Erythroblast (primary cell): ENCODE measurements around the gene NCAPG2.
"Not testable (repeated sequence)": the region's sequence is repeated elsewhere in the genome, so short reads cannot be mapped to it uniquely, and the experiment has no call there.

Source experiments
- DNase-seq, 2 experiments: peaks; one replicate each; lab custom pipeline; 2025; lab: John Stamatoyannopoulos, UW
- GATA1 ChIP-seq: IDR thresholded peaks from 2 replicates; pipeline ENCODE4 v1.6.1; 2011; ENCODE audit warnings: low read depth, mild to moderate bottlenecking, control low read depth, low read length, moderate library complexity
- POLR2A ChIP-seq: IDR thresholded peaks from 2 replicates; pipeline ENCODE4 v1.6.1; 2011; ENCODE audit warnings: mild to moderate bottlenecking, low read length

NCAPG2 gene

GRCh38 chr7:158706273-158706704 is 1.7 kb upstream of the NCAPG2 start:
- TF ChIP-seq POLR2A (no peak), GATA1 (no peak)
- no peak for DNase-seq

- TF ChIP-seq GATA1: no peak
- no peak for TF ChIP-seq POLR2A
- DNase-seq: no peak
Observed at GRCh38 chr7:158705234-158705850, 738 bp upstream of the NCAPG2 start.

- peak; percentile 42 to 55 for DNase-seq
Observed at GRCh38 chr7:158703679-158704523, 703 bp downstream of the NCAPG2 start.

GRCh38 chr7:158702944-158703343 is 1.7 kb downstream of the NCAPG2 start:
- no peak for TF ChIP-seq GATA1
- TF ChIP-seq POLR2A: no peak
- peak; percentile 64 to 72 for DNase-seq

- DNase-seq: no peak
- TF ChIP-seq GATA1: no peak
- TF ChIP-seq POLR2A: no peak
Observed at GRCh38 chr7:158702196-158702595, 2.4 kb downstream of the NCAPG2 start.

- no peak for DNase-seq
- no peak for TF ChIP-seq POLR2A
Observed at GRCh38 chr7:158700008-158700407, 4.6 kb downstream of the NCAPG2 start.

- DNase-seq: no peak
- TF ChIP-seq POLR2A (no peak), GATA1 (no peak)
Observed at GRCh38 chr7:158699341-158699740, 5.3 kb downstream of the NCAPG2 start.

- TF ChIP-seq POLR2A: no peak
- TF ChIP-seq GATA1: no peak
- no peak for DNase-seq
Observed at GRCh38 chr7:158698657-158699195, 5.9 kb downstream of the NCAPG2 start.

GRCh38 chr7:158697597-158697996 is 7.0 kb downstream of the NCAPG2 start:
- not testable (repeated sequence) for DNase-seq

- peak; percentile 34 to 43 for DNase-seq
- no peak for TF ChIP-seq GATA1
Observed at GRCh38 chr7:158695726-158696452, 8.7 kb downstream of the NCAPG2 start.

- no peak for DNase-seq
- TF ChIP-seq POLR2A (no peak), GATA1 (no peak)
Observed at GRCh38 chr7:158695056-158695455, 9.5 kb downstream of the NCAPG2 start.

GRCh38 chr7:158694650-158695049 is 10.0 kb downstream of the NCAPG2 start:
- TF ChIP-seq GATA1: no peak
- TF ChIP-seq POLR2A: no peak
- DNase-seq: no peak

GRCh38 chr7:158689488-158689887 is 15.1 kb downstream of the NCAPG2 start:
- DNase-seq: no peak
- TF ChIP-seq POLR2A (no peak), GATA1 (no peak)

GRCh38 chr7:158687406-158687805 is 17.2 kb downstream of the NCAPG2 start:
- DNase-seq: no peak
- TF ChIP-seq GATA1 (no peak), POLR2A (no peak)
